Stimulated activated CD8-positive, alpha-beta memory T cell treated with anti-CD3 and anti-CD28 coated beads, Interleukin-12 subunit alpha, Interleukin-12 subunit beta, amount 100 ng/mL, for 24 hours (primary cell): ENCODE data around the gene TSC1.
A peak's percentile ranks its signal among the peaks of the same experiment; 100 is the strongest.
"Not testable (repeated sequence)": the region's sequence is repeated elsewhere in the genome, so short reads cannot be mapped to it uniquely, and the experiment has no call there.

Experiments used
- DNase-seq: peaks from one replicate; pipeline ENCODE4 v3.0.0-alpha.2; 2020; ENCODE audit errors: extremely low read depth

The TSC1 gene

DNA sequence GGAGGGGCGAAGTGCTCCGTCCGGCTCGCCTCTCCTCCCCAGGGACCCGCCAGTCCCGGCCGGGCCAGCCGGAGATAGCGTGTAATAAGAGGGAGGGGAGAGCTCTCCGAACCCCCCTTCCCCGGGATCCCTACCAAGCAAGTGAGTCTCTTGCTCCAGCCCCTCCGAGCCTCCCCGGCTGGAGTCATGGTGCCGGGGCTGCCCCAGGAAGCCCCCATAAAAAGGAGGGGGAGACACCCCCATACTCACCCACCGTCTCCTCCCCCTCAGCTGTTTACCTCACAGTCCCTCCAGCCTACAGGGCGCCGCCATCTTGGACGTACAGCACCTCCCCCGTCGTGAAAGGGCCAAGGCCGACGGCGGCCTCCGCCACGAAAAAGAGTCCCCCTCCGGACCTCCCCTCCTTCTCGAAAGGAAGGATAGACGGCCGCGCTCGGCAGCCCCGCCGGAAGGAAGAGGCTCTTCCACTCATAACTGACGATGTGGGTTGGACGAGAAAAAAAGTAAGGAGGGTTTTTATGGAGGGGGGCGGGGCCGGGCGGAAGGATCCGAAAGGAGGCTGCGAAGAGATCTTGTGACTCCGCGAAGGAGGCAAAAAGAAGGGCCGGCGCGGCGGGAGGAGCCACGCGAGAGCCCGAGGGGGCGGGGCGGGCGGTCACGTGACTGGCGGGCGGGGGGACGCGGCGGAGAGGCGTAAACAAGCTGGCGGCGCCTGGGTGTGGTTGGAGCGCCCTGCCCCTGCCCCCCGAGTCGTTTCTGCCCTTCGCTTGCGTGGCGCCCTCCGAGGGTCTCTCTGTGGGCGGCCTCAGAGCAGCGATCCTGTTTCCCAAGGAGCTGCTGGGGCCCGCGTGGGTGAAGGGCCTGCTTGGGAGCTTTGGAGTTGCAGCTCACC, at the start of gene TSC1:
TSC1 (minus strand) TSS at position 323 of the 892 bp plus-strand sequence. CDS start 15,744 bp downstream, outside the sequence.
- DNase-seq, result peak; percentile 90

GRCh38 chr9:132993511-132993939, 49.1 kb upstream of the TSC1 start:
- DNase-seq, result no peak

- DNase-seq, result no peak
These were observed 47.2 kb upstream of the TSC1 start for GRCh38 chr9:132991351-132992300.

DNA sequence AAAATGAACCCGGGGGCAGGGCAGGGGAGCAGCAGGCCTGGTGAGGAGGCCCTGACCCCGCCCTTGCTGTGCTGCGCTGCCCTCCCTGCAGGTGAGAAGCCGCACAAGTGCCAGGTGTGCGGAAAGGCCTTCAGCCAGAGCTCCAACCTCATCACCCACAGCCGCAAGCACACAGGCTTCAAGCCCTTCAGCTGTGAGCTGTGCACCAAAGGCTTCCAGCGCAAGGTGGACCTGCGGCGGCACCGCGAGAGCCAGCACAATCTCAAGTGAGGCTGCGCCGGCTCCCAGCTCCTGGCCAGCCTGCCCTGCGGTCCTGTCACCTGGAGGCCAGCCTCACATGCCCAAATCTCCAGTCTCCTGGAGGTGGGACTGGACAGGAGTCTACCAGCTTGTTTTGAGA, 46.4 kb upstream of the TSC1 start:
- no peak for DNase-seq

DNA sequence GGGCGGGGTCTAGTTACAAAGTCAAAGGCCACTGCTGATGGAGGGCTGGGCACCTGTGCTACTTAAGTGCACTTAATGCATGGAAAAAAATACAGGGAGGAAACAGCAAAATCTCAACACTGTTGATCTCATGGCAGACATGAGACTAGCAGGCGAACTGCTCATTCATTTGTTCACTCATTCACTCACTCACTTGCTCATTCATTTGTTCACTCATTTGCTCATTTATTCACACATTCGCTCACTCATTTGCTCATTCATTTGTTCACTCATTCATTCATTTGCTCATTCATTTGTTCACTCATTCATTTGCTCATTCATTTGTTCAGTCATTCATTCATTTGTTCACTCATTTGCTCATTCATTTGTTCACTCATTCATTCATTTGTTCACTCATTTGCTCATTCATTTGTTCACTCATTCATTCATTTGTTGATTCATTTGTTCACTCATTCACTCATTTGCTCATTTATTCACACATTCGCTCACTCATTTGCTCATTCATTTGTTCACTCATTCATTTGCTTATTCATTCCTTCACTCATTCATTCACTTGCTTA, 45.7 kb upstream of the TSC1 start:
- not testable (repeated sequence) for DNase-seq

- DNase-seq, result no peak
These were observed 45.1 kb upstream of the TSC1 start for GRCh38 chr9:132989414-132989996.

DNA sequence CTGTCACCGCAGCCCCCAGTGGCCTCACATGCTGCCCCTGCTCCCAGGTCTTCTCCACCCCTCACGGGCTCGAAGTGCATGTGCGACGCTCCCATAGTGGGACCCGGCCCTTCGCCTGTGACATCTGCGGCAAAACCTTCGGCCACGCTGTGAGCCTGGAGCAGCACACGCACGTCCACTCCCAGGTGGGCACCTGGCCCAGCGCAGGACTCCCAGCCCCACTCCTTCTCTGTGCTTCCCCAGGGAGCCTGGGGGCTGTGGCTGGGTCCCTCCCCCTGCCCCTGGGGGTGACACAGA, 44.5 kb upstream of the TSC1 start:
- DNase-seq, result no peak

GRCh38 chr9:132988244-132989013, 44.0 kb upstream of the TSC1 start:
- DNase-seq, result no peak

DNA sequence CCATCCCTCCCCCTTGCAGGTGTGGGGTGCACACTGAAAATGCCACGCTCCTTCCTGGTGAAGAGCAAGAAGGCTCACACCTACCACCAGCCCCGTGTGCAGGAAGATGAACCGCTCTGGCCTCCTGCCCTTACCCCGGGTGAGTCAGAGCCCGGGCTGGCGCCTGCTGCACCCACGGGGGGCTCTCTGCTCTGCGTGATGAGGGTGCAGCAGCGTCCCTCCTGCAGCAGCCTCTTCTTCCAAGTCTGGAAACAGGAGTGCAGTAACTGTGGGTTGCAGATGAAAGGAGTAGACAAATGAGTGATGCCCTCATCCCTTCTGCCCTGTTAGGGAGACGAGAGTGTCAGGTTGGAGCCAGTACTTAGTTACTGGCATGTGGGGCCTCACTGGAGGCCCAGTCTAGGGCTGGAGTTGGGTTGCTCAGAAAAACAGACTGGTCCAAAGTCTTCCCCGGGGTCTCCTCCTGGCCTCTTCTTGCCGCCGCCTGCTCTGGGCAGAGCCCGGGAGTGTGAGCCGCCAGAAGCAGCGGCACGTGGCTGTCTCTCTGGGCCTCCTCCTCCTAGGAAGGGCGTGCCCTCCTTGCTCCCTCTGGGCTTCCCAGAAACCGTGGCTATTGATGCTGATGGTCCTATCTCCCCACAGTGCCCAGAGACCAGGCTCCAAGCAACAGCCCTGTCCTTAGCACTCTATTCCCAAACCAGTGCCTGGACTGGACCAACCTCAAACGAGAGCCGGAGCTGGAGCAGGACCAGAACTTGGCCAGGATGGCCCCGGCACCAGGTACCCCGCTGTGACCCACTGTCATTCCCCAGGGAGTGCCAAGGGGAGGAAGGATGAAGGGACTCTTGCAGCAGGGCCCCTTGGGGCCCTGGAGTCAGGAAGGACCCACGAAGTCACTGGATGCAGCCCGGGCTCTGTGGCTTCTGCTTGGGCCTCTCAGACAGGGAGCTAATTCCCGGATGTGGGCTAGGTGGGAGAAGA, 42.5 kb upstream of the TSC1 start:
- DNase-seq, result no peak

DNA sequence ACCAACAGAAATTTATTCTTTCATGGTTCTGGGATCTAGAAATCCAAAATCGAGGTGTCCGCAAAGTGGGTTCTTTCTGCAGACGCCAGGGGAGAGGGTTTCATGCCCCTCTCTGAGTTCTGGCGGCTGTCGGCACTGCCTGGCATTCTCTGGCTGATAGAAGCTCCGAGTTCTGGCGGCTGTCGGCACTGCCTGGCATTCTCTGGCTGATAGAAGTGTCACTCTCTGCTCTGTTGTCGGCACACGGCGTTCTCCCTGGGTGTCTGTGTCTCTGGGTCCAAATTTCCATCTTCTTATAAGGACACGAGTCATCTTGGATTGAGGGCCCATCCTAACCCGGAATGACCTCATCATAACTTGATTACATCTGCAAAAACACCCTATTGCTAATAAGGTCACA, 41.7 kb upstream of the TSC1 start:
- no peak for DNase-seq

DNA sequence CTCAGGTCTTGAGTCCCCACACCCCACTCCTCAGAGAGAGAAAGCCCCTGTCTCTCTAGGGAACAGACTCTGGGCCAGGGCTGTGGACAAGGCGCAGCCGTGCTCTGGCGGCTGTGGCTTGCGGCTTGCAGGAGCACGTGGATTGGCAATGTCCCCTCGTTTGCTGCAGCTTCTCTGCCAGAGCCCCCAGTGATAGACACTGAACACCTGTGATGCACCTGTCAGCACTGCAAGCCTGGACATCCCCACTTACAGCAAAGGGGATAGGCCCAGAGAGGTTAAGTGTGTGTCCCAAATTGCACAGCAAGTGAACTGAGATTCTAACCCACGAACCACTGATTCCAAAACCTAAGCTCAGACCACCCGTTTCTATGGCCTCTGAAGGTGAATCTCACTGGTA, 41.1 kb upstream of the TSC1 start:
- no peak for DNase-seq

- no peak for DNase-seq
These were observed 40.6 kb upstream of the TSC1 start for GRCh38 chr9:132985071-132985350.

DNA sequence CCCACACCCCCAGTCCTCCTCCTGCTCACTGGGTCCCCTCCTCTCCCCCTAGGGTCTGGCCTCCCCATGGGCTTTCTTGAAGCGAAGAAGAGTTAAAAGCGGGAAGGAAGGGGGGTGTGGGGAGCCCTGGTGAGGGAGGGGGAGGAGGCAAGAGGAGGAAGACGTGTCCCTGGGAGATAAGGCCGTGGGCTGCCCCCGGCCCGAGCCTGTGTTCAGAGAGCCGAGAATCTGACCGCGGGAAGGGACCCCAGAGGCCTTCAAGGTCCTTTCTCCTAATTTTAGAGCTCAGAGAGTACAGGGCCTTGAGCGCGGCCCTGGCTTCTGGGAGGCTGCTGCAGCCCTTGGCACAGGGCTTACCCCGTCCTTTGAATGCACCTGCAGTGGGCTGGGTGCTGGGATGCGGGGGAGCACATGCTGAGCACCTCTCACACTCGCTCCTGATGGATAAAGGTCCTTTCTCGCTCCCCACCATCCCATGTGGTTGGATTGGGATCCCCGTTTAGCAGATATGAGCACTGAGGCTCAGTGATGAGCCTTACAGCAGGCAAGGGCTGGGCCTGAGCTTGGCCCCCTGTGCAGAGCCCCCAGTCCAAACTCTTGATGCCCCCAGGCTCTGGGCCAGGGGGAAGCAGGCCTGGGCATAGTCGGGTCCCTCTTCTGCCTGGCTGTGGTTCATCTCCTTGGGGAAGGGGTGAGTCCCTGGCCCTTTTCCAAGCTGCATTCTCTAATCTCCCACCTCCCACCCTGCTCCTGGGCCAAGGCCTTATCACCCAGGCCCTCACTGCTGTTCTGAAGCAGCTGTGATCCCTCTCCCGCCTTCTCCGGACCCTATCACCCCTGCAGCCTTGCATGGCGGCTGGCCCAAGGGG, 40.0 kb upstream of the TSC1 start:
- no peak for DNase-seq

DNA sequence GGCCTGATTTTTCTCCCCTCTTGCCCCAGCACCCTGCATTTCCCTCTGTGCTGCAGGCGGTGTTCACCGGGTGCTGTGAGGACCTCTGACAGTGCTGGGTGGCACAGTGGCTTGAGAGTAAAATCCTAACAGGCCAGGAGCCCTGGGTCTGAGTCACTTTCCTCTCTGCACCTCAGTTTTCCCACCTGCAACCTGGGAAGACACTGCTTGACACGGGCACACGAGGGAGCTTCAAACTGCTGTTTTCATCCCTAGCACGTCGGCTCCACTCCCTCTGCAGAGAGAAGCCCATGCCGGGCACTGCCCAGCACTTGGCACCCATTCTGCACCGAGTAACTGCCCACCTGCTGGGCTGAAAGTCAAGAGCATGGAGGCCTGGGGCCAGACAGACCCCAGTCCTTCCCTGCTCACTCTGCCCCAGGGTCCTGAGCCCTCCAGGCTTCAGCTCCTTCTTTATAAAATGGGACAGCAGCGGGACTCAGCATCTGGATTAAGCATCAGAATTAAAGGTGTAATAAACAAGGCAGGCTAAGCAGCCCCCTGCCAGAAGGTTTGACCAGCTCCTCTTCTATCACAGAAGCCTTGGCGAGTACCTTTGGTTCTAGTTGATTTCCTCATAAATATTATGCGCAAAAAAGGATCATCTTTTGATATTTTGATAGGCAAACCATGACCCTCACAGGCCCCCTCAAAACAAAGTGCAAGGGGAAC, 39.2 kb upstream of the TSC1 start:
- DNase-seq, result no peak

- DNase-seq, result no peak
These were observed 38.0 kb upstream of the TSC1 start for GRCh38 chr9:132982458-132982857.

DNA sequence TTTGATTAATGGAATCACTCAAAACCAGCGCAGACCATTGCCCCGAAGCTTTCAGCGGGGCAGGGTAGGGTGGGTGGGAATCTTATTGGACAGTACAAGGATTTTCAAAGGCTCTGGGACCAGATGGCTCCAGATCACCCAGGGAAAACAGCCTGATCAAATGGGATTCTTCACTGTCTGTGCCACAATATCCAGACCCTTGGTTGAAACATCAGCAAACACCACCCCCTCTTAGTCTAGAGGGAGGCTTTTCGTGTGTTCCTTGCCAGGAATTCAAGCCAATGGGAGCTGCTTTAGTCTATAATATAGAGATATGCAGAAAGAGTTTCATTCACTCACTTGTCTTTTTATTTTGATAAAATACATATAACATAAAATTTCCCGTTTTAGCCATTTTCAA, 35.7 kb upstream of the TSC1 start:
- no peak for DNase-seq

GRCh38 chr9:132978451-132979131, 34.2 kb upstream of the TSC1 start, which contains the start of gene GFI1B:
Gene GFI1B (plus strand): TSS chr9:132978694. CDS start chr9:132986679, 7,985 bp downstream.
- DNase-seq, result no peak

GRCh38 chr9:132978112-132978450, 33.7 kb upstream of the TSC1 start:
- no peak for DNase-seq
